Mammary epithelial cell (primary cell): ENCODE results near the gene GCNT4.

Source experiments
- EZH2 ChIP-seq: IDR thresholded peaks from 2 replicates; pipeline ENCODE4 v1.6.1; 2012; ENCODE audit warnings: low read length, inconsistent platforms, borderline replicate concordance
- TF ChIP-seq, protein P1 (sequence below), 2 donors: IDR thresholded peaks in 1 of 2; conservative IDR thresholded peaks in 1 of 2; 2 replicates each; pipeline ENCODE4 v1.5.1; 2011 to 2012; ENCODE audit warnings: inconsistent platforms in 2 of 2, low read length in 2 of 2, mild to moderate bottlenecking in 2 of 2, control low read depth in 1 of 2, low read depth in 1 of 2; ENCODE audit not compliant: insufficient read depth in 1 of 2; ENCODE audit errors: extremely low read depth in 1 of 2

DNA sequence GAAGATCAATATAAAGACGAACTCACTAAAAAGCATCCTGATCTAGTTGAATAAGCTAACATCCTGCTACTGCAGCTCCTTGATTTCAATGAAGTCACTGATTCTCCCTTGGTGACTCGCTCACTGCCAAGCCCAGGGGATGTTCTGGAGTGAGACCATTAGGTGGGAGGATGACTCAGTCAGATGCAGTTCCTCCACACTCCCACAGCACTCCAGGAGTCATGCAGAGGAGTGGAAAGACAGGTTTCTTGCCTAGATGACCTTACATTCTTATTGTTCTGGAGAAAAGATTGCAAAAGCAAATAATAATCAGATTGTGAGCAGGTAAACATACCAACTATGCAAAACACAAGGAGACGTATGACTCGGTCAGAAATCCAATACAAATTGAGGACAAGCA lies 15.3 kb downstream of the GCNT4 start:
- TF ChIP-seq, protein P1, sequence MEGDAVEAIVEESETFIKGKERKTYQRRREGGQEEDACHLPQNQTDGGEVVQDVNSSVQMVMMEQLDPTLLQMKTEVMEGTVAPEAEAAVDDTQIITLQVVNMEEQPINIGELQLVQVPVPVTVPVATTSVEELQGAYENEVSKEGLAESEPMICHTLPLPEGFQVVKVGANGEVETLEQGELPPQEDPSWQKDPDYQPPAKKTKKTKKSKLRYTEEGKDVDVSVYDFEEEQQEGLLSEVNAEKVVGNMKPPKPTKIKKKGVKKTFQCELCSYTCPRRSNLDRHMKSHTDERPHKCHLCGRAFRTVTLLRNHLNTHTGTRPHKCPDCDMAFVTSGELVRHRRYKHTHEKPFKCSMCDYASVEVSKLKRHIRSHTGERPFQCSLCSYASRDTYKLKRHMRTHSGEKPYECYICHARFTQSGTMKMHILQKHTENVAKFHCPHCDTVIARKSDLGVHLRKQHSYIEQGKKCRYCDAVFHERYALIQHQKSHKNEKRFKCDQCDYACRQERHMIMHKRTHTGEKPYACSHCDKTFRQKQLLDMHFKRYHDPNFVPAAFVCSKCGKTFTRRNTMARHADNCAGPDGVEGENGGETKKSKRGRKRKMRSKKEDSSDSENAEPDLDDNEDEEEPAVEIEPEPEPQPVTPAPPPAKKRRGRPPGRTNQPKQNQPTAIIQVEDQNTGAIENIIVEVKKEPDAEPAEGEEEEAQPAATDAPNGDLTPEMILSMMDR (conservative IDR thresholded peaks at IDR 0.05 in 1 of 2, IDR thresholded peaks at IDR 0.05 in 1 of 2; ENCODE audit: extremely low read depth in 1 of 2, insufficient read depth in 1 of 2, low read depth in 1 of 2, low read length in 2 of 2) = peak in 1 of 2 donors; percentile 15
- no peak for TF ChIP-seq EZH2
